HepG2 (cell line): ENCODE data around the gene PTCD2. TPM values are rescaled to one million over a fixed set of nuclear protein-coding genes. Genes with fewer than 3 reads are reported as not detected.

Source experiments
- ATAC-seq: fragments of 200-7000 bp; cut with Tn5 transposase; 3 replicates; pipeline ENCODE4 v1.9.1; 2020; ENCODE audit warnings: mild to moderate bottlenecking, moderate library complexity
- BruUV-seq: library from RNA; stranded (reverse); fragments of 400-500 nt; replicated peaks from 2 replicates; lab custom pipeline; 2021; lab: Mats Ljungman, UMichigan
- CTCF ChIA-PET: fragments of 300-600 bp; formaldehyde crosslinking; extraction: SDS; loops from one replicate; lab custom pipeline; 2021; ENCODE audit warnings: low total read pairs, inconsistent platforms, low intra/inter-chr PET ratio; lab: Yijun Ruan, JAX
- POLR2A ChIA-PET: fragments of 350-600 bp; sonication (Branson Sonifier 250); formaldehyde crosslinking; loops from one replicate; lab custom pipeline; 2020; ENCODE audit warnings: antibody characterized with exemption, inconsistent platforms; lab: Yijun Ruan, JAX
- DNase-seq: peaks from one replicate; pipeline ENCODE4 v3.0.0-alpha.2; 2015; ENCODE audit warnings: low spot score
- FAIRE-seq: peaks from 3 replicates; lab custom pipeline; 2011; peaks lifted over from hg19 to GRCh38; lab: Jason Lieb, UNC
- H2AFZ ChIP-seq: one replicate; pipeline ENCODE4 v1.6.1; 2011; ENCODE audit warnings: low read length, inconsistent platforms
- H3K27ac ChIP-seq: fragments of 300-600 bp; 3 replicates; pipeline ENCODE4 v1.8.0; 2011; ENCODE audit warnings: mixed run types, mild to moderate bottlenecking, mixed read lengths, low read length, inconsistent platforms; ENCODE audit not compliant: insufficient read depth; ENCODE audit errors: extremely low read length
- H3K27me3 ChIP-seq, 2 experiments: fragments of 200-600 bp in 1 of 2; 2 replicates in 1 of 2; 3 replicates in 1 of 2; pipeline versions ENCODE4 v1.6.0 to v1.8.0; 2011; ENCODE audit warnings: low read length in 2 of 2, mild to moderate bottlenecking in 2 of 2, moderate library complexity in 2 of 2, inconsistent platforms in 1 of 2; ENCODE audit not compliant: insufficient read depth in 2 of 2, control insufficient read depth in 1 of 2
- H3K36me3 ChIP-seq, 2 experiments: fragments of 200-600 bp in 1 of 2; replicated peaks in 1 of 2; 2 replicates in 1 of 2; 3 replicates in 1 of 2; pipeline versions ENCODE4 v1.5.1 to v1.8.0; 2011; ENCODE audit warnings: low read length in 2 of 2, inconsistent platforms in 1 of 2; ENCODE audit not compliant: insufficient read depth in 2 of 2, control insufficient read depth in 1 of 2
- H3K4me1 ChIP-seq: 2 replicates; pipeline ENCODE4 v1.5.1; 2012; ENCODE audit warnings: low read length, inconsistent platforms; ENCODE audit not compliant: insufficient read depth
- H3K4me2 ChIP-seq: 2 replicates; pipeline ENCODE4 v1.6.0; 2011; ENCODE audit warnings: low read depth, low read length, inconsistent platforms
- H3K4me3 ChIP-seq, 3 experiments: fragments of 200-600 bp in 1 of 3; sonication (generic), shearing (Covaris generic) in 1 of 3; replicated peaks in 1 of 3; 2 replicates each; pipeline ENCODE4 v1.5.1; 2011 to 2016; ENCODE audit warnings: low read length in 3 of 3, inconsistent platforms in 2 of 3, low read depth in 2 of 3, mild to moderate bottlenecking in 2 of 3, control low read depth in 1 of 3, mixed read lengths in 1 of 3; ENCODE audit not compliant: insufficient read depth in 1 of 3
- H3K79me2 ChIP-seq: one replicate; pipeline ENCODE4 v1.6.1; 2011; ENCODE audit warnings: low read length, inconsistent platforms; ENCODE audit not compliant: insufficient read depth
- H3K9ac ChIP-seq: 2 replicates; pipeline ENCODE4 v1.6.0; 2011; ENCODE audit warnings: mild to moderate bottlenecking, low read depth, low read length, inconsistent platforms; ENCODE audit not compliant: insufficient read depth
- H3K9me3 ChIP-seq: 2 replicates; pipeline ENCODE4 v1.5.1; 2012; ENCODE audit warnings: mild to moderate bottlenecking, low read length
- H4K20me1 ChIP-seq: 2 replicates; pipeline ENCODE4 v1.6.0; 2011; ENCODE audit warnings: inconsistent platforms, mild to moderate bottlenecking, low read length, moderate library complexity; ENCODE audit not compliant: insufficient read depth
- HES4 ChIP-seq: sonication (generic); formaldehyde crosslinking; IDR thresholded peaks from 2 replicates; pipeline ENCODE4 v1.9.0; 2021; ENCODE audit warnings: mild to moderate bottlenecking, missing genetic modification reagents, borderline replicate concordance
- HNF4G ChIP-seq, 2 experiments: sonication (generic) in 1 of 2; formaldehyde crosslinking in 1 of 2; IDR thresholded peaks; 2 replicates each; pipeline versions ENCODE4 v1.4.0 to v1.6.1; 2011 to 2020; ENCODE audit warnings: borderline replicate concordance in 2 of 2, low read depth in 2 of 2, mild to moderate bottlenecking in 2 of 2, low read length in 1 of 2, missing genetic modification reagents in 1 of 2, moderate library complexity in 1 of 2
- KDM2A ChIP-seq: sonication (generic); formaldehyde crosslinking; IDR thresholded peaks from 2 replicates; pipeline ENCODE4 v1.4.0; 2020; ENCODE audit warnings: low read depth, missing genetic modification reagents, borderline replicate concordance
- MED8 ChIP-seq: sonication (generic); formaldehyde crosslinking; IDR thresholded peaks from 2 replicates; pipeline ENCODE4 v1.8.1; 2023; ENCODE audit warnings: mild to moderate bottlenecking, missing genetic modification reagents; ENCODE audit not compliant: insufficient replicate concordance
- PHF21A ChIP-seq: sonication (generic); formaldehyde crosslinking; IDR thresholded peaks from 2 replicates; pipeline ENCODE4 v1.5.0; 2020; ENCODE audit warnings: mild to moderate bottlenecking, missing genetic modification reagents
- SETDB1 ChIP-seq: sonication (generic); formaldehyde crosslinking; IDR thresholded peaks from 2 replicates; pipeline ENCODE4 v1.5.1; 2020; ENCODE audit warnings: missing genetic modification reagents, mild to moderate bottlenecking, borderline replicate concordance
- ZNF121 ChIP-seq: sonication (generic); formaldehyde crosslinking; IDR thresholded peaks from 2 replicates; pipeline ENCODE4 v1.5.0; 2020; ENCODE audit warnings: mild to moderate bottlenecking, missing genetic modification reagents
- in situ Hi-C: cut with HindIII; loops from 2 replicates; pipeline ENCODE4 v1.10.0; 2017; ENCODE audit warnings: low pct_unique_long_range_greater_than_20kb; ENCODE audit not compliant: extremely low pct_ligation_motif_present
- intact Hi-C: fragments of 100-400 bp; cut with micrococcal nuclease; formaldehyde crosslinking; loops from one replicate; pipeline ENCODE4 v1.10.0; 2022; ENCODE audit not compliant: unreplicated experiment
- polyA plus RNA-seq, 8 experiments: library from polyadenylated mRNA; depleted of rRNA in 3 of 8; stranded (reverse) in 7 of 8; unstranded in 1 of 8; fragments of >200 nt; fragmentation: Illumina TruSeq in 4 of 8; extraction: Trizol in 4 of 8; gene quantifications; 2 replicates each; pipeline versions ENCODE4 v1.2.1 to v1.2.3, GENCODE V29; 2011 to 2016; ENCODE audit warnings: low read depth in 4 of 8, missing spikeins in 1 of 8, mixed read lengths in 1 of 8; ENCODE audit not compliant: insufficient read depth in 1 of 8
- total RNA-seq, 5 experiments: library from RNA; depleted of rRNA; stranded (reverse); fragments of >200 nt; fragmentation: Illumina TruSeq; extraction: Trizol; gene quantifications; 2 replicates each; pipeline ENCODE4 v1.2.3, GENCODE V29; 2016; ENCODE audit warnings: low read depth in 1 of 5
- TF ChIP-seq, protein P1 (sequence below), 2 experiments: sonication (generic) in 1 of 2; formaldehyde crosslinking in 1 of 2; IDR thresholded peaks; 2 replicates each; pipeline versions ENCODE4 v1.5.1 to v1.6.1; 2011 to 2020; ENCODE audit warnings: borderline replicate concordance in 1 of 2, low read depth in 1 of 2, low read length in 1 of 2, mild to moderate bottlenecking in 1 of 2, missing genetic modification reagents in 1 of 2, moderate library complexity in 1 of 2
- TF ChIP-seq, protein P2 (sequence below): IDR thresholded peaks from 2 replicates; pipeline ENCODE4 v1.6.1; 2016; ENCODE audit warnings: control low read depth
- TF ChIP-seq, protein P3 (sequence below): sonication (generic); formaldehyde crosslinking; IDR thresholded peaks from 2 replicates; pipeline ENCODE4 v1.4.0; 2020; ENCODE audit warnings: mild to moderate bottlenecking, missing genetic modification reagents

The PTCD2 gene
- total and polyA plus RNA-seq, 2 of the 13 experiments (the other 11 are each of a cell fraction or from before 2014, with no cell fraction given), result 5.3 to 6.4 TPM

DNA sequence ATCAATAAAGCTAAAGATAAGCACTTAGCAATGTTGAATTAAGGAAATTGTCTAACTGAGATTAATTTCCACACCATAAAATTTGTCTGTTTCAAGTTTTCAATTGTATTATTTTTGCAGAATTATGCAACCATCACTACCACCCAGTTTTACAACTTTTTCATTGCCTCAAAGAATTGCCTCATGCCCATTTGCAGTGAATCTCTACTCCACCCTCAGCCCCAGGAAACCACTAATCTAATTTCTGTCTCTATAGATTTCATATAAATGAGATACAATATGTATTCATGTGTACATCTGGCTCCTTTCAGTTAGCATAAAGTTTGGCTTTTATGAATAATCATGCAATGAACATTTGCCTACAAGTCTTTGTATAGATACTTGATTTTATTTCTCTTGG lies 72.9 kb downstream of the PTCD2 start:
- no peak overlapping the region for H3K4me3 ChIP-seq
- in situ Hi-C loops (no loop called here), intact Hi-C loops (no loop called here)
- CTCF ChIA-PET, result no interaction called here
- ATAC-seq (no peak), DNase-seq (no peak), FAIRE-seq (no peak)
- no peaks in the 10 kb centered on the region for H3K9me3 ChIP-seq
- no peaks in the 10 kb centered on the region for H4K20me1 ChIP-seq
- H3K9ac ChIP-seq, result no peak overlapping the region
- no peaks in the 10 kb centered on the region for H3K36me3 ChIP-seq
- no peaks in the 10 kb centered on the region for H3K79me2 ChIP-seq
- no peak overlapping the region for H3K4me2 ChIP-seq
- no peak overlapping the region for H2AFZ ChIP-seq
- no peaks in the 10 kb centered on the region for H3K4me1 ChIP-seq
- no peak overlapping the region for H3K27ac ChIP-seq
- no TSS peak for BruUV-seq
- POLR2A ChIA-PET, result no interaction called here
- peaks cover 0 to 13% of the 10 kb centered on the region in 2 experiments; a peak in 2 of 5 replicates for H3K27me3 ChIP-seq
- TF ChIP-seq, protein P1, sequence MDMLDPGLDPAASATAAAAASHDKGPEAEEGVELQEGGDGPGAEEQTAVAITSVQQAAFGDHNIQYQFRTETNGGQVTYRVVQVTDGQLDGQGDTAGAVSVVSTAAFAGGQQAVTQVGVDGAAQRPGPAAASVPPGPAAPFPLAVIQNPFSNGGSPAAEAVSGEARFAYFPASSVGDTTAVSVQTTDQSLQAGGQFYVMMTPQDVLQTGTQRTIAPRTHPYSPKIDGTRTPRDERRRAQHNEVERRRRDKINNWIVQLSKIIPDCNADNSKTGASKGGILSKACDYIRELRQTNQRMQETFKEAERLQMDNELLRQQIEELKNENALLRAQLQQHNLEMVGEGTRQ (IDR thresholded peaks at IDR 0.05; ENCODE audit: low read depth, low read length), result no peak
- TF ChIP-seq, protein P1 (CRISPR knock-in tag; IDR thresholded peaks at IDR 0.05; ENCODE audit: borderline replicate concordance), result no peak
- TF ChIP-seq MED8 (CRISPR knock-in tag), result no peak
- TF ChIP-seq SETDB1, result no peak
- TF ChIP-seq HNF4G (IDR thresholded peaks at IDR 0.05; ENCODE audit: borderline replicate concordance, low read depth, low read length), result no peak
- TF ChIP-seq HNF4G (CRISPR knock-in tag; IDR thresholded peaks at IDR 0.05; ENCODE audit: borderline replicate concordance, low read depth), result no peak
- no peak for TF ChIP-seq ZNF121 (CRISPR knock-in tag)
- TF ChIP-seq HES4 (CRISPR knock-in tag), result no peak
- TF ChIP-seq PHF21A (CRISPR knock-in tag), result no peak
- TF ChIP-seq, protein P2, sequence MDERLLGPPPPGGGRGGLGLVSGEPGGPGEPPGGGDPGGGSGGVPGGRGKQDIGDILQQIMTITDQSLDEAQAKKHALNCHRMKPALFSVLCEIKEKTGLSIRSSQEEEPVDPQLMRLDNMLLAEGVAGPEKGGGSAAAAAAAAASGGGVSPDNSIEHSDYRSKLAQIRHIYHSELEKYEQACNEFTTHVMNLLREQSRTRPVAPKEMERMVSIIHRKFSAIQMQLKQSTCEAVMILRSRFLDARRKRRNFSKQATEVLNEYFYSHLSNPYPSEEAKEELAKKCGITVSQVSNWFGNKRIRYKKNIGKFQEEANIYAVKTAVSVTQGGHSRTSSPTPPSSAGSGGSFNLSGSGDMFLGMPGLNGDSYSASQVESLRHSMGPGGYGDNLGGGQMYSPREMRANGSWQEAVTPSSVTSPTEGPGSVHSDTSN, result no peak
- TF ChIP-seq, protein P3, sequence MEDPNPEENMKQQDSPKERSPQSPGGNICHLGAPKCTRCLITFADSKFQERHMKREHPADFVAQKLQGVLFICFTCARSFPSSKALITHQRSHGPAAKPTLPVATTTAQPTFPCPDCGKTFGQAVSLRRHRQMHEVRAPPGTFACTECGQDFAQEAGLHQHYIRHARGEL (CRISPR knock-in tag), result no peak
- no peak for TF ChIP-seq KDM2A (CRISPR knock-in tag)
- TF ChIP-seq, all 625 proteins: peak for 0
